Stimulated activated CD4-positive, alpha-beta T cell treated with anti-CD3 and anti-CD28 coated beads, Interleukin-4, amount 100 ng/mL, for 4 hours (primary cell): ENCODE results near the gene FAM81A.
A peak's percentile ranks its signal among the peaks of the same experiment; 100 is the strongest.
"Not testable (repeated sequence)": the region's sequence is repeated elsewhere in the genome, so short reads cannot be mapped to it uniquely, and the experiment has no call there.

ENCODE experiments used
- DNase-seq, 2 experiments: peaks; one replicate each; pipeline ENCODE4 v3.0.0-alpha.2; 2020

Gene FAM81A

DNA sequence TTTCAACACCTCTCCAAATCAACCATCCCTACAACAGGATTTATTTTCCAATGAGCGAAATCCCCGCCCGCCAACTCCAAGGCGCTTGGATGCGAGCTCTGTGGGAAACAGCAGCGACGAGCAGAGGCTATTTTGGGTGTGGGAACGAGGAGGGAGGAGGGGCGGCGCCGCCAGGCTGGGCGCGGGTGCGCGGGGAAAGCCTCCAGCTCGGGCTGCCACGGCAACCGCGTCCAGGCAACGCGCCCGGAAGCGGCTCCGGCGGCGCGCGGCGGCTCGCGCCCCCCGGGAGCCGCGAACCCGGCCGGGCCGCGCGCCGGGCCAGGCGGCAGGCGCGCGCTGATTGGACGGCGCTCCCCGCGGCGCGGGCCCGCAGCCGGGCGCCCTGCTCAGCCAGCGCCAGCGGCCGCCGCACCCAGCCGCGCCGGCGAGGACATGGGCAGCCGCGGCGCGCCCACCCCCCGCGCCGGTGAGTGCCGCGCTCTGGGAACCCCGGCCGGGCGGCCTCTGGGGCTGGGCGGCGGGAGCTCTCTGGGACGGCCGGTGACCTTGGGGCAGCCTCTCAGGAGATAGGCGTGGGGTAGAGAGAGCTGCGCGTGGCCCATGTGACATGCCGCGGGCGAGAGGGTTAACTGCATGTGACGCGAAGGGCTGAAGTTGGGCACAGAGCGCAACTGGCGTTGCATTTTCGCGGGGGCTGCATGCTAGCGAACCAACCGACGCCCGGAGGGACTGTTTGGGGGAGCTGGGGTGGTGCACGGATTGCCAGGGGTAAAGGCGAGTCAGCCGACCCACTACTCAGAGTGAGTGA is at the start of gene FAM81A:
FAM81A (plus strand) TSS at position 370 of the 808 bp plus-strand sequence. CDS start 20,441 bp downstream, outside the sequence.
- DNase-seq = peak; percentile 34 to 38

DNA sequence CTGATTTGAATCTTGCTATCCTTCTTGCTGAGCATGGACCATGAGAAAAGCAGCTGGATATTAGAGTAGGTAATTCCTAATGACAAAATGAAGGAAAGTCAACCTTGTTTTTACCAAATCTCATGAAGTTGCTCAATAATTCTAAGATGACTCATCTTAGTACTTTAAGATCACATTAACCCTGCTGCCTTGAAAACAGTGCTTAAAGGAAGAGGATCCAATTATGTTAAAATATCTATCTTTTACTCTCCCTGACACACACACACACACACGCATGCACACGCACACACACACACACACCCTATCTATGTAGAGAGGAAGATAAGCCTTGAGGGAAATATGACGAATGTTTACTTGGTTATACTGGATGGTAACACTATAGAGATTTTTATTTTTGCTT is 49.3 kb upstream of the FAM81A start:
- DNase-seq = no peak

DNA sequence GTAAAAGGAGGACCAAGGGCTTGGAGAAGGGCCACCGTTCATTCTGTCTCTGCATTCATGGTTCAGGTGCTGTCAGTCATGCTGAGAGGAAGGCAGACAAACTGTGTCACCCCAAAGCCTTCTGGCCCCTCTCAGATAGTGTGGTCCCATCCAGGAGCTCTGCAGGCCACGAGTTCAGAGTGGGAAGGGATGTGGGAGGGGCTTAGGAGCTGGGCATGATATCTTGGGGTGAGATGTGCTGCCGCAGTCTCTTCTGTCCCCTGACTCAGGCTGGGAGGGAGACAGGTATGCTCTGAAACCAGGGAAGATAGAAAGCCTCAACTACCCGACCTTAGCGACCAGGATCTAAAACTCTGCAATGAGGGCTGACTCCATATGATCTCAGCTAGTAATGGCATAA is 45.7 kb upstream of the FAM81A start:
- no peak for DNase-seq

DNA sequence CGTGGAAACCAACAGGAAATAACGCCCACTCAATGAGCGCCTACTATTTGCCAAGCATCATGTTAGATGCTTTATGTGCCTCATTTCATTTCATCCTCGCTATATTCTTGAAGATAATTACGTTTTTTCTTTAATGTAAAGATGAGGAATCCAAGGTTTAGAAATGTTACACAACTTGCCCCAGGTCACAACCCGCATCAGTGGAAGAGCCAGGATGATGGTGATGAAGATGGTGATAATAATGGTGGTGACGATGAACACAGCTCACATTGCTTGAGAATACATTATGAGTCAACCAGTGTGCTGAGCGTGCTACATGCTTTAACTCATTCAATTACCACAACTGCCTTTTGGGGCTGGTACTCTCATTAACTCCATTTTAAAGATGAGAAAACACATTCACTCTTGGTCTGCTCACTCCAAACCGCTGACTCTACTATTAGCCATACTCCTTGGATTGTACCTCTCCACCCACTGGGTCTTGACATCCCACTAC is 43.8 kb upstream of the FAM81A start:
- no peak for DNase-seq

DNA sequence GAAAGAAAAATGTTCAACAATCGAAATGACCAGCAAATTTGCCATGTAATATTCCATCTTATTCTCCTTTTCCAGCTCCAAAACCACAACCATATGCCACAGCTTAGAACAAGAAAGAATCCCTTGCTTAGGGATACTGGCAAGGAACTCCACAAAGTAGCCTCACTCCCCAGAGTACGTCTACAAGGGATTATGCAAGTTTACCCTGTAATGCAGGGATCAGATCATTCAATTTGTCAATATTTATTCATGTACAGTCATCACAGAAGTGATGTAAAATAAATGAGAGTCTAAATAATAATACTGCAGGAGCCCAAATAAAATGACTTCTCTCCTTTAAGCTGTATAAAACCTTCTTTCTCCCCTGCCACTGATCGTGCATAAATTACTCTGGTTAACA is 41.8 kb upstream of the FAM81A start:
- no peak for DNase-seq

DNA sequence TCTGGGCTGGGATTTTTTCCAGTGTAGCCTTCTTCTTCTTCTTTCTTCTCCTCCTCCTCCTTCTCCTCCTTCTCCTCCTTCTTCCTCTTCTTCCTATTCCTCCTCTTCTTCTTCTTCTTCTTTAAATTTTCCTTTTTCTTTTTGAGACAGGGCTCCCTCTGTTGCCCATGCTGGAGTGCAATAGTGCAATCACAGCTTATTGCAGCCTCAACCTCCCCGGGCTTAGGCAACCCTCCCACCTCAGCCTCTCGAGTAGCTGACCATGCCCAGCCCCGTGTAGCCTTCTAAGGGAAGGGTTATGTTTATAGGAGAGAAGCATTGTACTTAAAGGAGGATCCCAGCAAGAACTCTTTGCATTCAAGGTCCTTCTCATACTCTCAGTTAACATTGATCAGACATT is 41.3 kb upstream of the FAM81A start:
- DNase-seq = no peak

DNA sequence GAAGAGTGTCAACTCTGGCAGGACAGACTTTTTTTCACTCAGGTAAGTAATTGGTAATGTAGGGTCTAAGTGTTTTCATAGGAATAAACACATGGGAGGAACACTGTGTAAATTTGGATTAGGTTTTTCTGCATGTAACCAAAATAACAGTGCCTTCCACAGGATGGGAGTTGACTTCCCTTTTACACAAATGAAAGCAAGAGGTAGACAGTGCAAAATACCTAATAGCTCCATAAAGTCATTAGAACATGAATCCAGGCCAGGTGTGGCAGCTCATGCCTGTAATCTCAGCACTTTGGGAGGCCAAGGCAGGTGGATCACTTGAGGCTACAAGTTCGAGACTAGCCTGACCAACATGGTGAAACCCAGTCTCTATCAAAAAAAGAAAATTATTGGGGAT is 39.8 kb upstream of the FAM81A start:
- DNase-seq = no peak

DNA sequence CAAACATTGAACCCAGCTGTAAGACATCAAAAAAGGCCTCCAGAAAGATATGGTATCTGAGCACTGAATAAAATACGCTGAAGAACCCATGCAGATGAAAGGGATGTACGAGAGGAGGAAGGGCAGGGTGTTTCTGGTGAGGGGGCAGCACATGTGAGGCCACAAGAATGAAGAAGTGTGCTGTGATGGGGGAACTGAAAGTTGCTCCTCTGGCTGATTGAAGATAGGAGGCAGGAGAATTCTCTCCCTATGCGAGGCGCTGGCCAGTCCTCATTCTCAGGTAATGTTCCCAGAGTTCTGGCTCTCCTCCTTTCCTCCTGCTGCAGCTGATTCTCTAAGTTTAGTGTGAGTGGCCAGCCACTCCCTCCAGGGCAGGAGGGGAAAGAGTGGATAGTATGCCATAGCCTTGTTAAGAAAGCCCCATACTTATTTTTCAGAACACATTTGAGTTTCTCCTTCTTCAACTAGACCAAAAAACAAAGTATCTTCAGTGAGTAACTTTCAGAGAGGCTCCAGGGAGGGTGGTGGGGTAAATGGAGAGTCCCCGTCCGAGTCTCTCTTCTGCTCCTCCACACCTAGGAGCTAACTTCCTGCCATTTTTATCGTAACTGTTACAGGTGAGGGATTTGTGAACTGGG is 38.4 kb upstream of the FAM81A start:
- DNase-seq = no peak

DNA sequence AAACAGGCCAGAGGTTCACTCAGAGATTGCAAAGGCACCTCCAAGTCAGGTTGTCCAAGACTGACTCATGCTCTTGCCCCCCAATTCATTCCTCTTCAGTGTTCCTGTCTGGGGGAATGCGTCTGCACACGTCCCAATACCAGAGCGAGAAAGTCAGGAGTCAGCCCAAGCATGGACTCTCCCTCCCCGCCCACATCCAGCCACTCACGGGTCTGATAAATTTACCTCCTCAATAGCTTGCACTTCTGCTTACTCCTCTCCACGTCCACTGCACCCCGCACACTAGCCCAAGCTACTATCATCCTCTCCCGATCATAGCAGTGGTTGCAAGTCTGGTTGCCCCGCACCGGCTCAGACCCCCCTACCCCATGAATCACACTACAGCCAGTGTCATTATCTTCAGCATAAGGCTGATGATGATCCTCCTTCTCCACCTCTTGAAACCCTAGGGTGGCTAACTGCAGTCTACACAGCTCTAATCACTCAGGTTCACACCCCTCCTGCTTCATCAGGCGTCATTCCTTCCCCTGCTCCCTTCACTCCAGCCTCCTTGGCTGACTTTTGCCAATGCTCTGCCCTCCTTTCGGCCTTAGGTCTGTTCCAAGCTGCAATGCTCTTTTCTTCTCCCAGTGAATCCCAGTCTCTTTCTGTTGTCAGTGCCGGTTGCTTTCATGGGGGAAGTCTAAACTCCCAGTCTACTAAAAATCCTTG is 37.7 kb upstream of the FAM81A start:
- DNase-seq = no peak

DNA sequence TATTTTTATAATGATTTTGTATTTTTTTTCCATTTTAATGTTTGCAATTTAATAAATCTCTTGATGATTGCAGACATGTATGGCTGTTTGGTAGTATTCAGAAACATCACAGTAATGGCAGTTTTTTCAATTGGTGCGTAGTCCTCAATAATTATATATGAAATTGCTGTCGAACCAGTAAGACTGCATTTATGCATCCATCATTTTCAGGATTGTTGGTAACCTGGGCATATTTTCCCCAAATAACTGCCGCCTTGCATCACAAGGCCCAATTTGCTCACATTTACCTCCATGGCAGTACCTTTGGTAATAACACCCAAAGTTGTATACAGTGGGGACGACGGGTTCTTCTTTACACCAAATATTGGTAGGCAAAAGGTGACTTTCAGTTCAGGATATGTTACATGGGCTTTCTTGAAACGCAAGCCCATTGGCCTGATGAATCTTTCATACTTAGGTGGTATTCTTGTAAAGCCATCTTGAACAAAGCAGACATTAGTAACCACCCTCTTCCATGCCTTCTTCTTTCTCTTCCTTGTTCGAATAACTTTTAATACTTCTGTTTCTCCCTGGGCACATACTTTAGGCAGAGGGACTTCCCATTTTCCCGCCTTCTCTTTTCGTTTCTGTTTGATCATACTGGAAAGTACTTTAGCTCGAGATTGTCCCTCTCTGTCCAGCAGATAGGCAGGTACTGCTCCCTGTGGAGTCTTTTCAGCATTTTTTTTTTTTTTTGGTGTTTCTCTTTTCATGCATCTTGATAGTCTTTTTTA is 36.7 kb upstream of the FAM81A start:
- not testable (repeated sequence) for DNase-seq

DNA sequence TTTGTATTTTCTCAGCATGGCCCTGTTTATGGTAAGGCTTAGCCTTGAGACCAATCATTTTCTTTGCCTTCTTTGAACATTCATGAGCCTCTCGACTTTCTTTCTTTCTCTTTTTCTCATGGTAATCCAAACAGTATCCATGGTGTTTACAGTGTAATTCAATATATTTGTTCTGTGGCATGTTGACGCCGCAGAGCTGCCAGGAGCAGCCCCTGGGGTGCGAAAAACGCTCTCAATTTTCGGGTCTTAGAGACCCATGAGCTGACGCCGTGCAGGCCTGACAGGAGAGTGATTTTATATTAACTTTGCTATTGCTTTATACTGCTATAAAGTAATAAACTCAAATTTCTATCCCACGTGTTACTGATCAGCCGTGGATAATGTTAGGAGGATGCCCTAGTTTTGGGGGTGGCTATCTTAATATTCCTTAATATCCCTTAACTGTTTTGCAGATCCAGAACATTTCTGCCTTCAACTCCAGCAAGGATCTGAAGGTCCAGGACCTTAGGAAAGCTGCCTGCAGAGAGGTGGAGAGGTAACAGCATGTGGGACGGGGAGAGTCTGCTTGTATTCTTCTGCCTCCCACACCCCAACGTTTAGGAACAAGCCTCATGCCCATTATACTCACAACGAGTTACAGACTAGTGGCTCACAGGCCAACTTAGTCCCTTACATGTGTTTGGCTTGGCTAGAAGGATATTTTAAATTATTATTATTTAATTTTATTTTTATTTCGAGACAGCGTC is 36.0 kb upstream of the FAM81A start:
- DNase-seq = no peak

DNA sequence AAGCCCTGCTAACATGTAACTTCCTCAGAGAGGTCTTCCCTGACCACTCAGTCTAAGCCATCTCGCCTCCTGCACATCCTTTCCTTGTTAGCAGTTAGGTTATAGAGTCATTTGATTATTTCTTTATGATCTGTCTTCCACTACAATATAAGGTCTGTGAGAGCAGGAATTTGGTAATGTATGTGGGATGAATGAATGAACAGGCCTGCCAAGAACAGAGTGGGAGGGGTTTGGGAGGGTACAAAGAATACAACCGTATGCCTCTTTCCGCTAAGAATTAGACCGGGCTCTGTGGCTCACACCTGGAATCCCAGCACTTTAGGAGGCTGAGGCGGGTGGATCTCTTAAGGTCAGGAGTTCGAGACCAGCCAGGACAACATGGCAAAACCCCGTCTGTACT is 32.9 kb upstream of the FAM81A start:
- DNase-seq = no peak

DNA sequence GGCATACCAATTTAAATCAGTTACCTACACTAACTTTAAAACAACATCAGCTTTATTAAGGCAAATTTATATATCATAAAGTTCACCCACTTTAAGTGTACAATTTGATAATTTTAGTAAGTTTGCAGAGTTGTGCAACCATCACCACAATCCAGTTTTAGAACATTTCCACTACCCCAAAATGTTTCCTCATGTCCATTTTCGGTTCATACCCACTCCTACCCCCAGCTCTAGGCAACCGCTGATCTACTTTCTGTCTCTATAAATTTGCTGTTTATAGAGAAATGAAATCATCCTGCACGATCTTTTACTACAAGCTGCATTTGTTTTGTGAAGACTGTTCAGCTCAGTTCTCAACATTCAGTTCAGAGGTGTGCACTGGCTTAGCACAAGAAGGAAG is 31.5 kb upstream of the FAM81A start:
- DNase-seq = no peak

DNA sequence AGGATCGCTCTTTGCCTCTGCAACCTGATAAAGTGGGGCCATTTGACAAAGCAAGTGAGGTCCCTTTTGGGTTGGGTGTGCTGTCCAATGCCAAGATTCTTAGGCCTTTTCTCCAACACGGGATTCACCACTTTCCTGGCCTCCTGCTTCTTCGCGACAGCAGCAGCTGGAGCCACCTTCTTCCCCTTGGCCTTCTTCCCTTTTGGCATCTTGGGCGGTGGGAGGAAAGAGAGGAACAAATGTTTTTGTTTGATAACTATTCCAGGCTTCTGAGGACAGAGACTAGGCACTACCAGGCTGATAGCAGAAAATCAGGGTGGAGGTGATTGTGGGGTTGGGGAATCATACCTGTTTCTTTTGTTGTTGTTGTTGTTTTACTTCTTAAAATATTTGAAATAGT is 30.0 kb upstream of the FAM81A start:
- no peak for DNase-seq

DNA sequence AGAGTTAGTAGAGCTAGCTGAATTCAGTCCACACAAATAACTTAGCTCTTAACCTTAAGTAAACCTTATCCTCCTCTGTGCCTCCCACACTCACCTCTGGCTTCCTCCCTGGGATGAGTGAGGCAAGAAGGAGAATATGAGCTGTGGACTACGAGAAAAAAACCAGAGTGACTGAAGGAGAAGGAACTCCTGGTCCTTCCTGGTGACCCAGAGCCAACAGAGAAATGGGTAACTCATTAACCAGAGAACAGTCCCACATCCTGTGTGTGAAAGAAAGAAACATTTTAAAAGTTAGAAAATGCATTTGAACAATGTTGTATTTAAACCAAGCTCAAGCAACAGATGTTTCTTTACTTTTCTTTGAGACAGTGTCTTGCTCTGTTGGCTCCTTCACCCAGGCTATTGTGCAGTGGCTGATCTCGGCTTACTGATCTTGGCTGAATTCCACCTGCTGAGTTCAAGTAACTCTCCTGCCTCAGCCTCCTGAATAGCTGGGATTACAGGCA is 27.5 kb upstream of the FAM81A start:
- DNase-seq = no peak

DNA sequence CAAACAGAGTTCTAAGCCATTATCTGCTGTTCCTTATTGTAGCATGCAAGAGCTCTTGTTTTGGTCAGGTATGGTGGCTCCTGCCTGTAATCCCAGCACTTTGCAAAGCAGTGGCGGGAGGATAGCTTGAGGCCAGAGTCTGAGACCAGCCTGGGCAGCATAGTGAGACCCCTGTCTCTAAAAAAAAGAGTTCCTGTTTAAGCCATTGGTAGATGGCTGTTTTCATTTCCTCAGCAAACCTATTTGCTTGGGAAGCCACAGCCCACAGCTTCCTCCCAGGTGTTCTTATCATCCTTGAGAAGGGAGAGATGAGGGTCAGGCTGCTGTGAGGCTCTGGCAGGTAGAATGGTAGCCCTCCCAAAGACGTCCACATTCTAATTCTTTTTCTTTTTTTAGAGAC is 24.4 kb upstream of the FAM81A start:
- DNase-seq = no peak

DNA sequence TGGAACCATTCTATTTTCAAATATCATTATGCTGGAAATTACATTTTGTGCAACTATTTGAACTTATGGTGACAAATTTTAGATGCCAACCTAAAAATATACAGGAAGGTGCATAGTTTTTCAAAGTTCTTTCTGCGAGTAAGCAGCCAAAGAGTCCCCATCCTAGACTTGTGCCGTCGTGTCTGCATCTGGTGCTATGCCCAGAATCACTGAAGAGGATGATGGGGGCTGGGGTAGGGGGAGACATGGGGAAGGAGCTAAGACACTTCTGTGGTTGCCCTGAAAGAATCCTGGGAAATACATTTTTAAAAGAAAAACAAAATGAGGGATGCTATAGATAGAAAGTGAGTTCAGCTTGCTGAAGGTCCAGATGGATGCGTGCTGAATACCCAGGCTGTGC is 21.2 kb upstream of the FAM81A start:
- DNase-seq = no peak

DNA sequence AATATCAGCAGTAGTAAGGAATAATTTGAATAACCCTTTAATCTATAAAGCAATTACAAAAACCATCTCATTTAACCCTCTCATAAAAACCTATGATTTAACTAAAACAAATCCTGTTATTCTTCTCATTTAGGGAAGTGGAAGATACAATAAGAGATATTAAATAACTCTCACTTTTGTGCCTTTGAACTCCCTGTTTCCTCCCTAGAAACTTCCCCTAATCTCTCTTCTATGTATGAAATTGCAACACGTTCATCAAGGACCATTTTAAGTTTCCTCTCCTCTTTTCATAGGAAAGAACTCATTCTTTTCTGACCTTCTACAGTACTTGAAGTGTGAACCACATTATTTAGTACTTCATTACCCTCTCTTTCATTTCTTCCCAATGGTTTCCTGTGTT is 18.8 kb upstream of the FAM81A start:
- no peak for DNase-seq

DNA sequence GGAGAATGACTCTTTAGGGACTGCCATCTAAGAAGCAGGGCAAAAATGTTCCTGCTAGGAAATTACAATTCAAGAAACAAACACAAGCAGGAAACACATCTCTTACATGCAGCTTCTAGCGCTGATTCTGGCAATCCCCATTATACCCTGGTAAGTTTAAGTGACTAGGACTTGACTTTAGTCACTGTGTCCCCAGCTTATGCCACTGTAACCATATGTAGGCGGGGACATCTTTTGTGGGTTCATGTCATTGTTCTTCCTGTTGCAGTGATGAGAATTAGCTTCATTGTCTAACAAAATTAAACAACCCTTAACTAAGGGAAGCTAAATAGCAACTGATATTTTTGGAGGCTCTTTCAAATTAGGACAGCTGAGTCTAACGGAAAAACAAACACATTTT is 17.9 kb upstream of the FAM81A start:
- DNase-seq = no peak

DNA sequence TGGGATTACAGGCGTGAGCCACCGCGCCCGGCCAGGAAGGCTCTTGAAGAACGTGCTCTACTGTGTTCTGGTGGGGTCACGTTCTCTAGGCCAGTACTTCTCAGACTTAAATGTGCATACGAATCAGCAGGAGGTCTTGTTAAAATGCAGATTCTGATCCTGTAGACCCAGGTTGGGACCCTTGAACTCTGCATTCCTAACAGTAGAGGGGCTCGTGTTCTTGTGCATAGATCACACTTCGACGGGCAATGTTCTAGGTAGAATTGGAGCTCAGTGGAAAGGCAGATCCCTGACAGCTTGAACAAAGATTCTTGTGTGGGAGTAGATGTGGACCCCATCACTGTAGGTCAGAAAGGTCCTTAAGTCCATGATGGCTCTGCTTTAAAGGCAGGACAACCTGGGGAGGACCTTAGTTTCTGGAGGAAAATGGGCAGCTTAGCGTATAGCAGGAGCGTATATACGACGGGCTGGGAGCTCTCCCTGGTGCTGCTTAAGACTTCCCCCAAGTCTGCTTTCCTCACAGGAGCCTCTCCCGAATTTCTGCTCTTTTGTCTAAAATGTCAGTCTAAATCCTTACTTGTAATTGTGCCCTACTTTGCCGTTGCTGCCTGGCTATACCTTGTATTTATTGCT is 16.9 kb upstream of the FAM81A start:
- no peak for DNase-seq

DNA sequence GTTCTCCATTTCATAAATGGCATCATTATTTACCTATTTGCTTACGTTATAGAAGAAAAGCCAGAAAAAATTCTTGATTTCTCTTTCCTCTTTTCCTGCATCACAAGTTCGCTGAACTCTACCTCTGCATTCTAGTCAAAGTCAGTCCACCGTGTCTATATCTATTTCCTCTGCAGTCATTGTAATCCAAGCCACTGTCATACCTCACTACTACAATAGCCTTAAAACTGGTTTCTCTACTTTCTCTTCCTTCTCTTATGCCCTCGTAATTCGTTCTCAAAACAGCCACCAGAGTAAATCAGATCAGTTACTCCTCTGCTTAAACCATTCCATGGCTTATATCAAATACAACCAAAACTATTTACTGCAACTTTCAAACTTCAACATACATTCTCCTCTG is 13.4 kb upstream of the FAM81A start:
- DNase-seq = no peak

DNA sequence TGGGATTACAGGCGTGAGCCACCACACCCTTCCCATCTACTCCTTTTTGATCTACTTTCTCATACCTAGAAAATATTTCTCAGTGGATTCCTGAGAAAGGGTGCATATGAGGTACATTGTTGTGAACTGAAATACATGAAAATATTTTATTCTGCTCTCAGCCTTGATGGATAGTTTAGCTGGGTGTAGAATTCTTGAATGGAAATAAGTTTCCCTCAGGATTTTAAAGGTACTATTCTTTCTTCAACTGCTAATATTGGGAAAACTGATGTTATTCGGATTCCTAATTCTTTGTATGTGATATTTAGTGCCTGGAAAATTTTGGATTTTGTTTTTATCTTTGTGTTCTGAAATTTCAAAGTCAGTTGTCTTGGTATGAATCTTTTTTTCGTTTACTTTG is 9.1 kb upstream of the FAM81A start:
- not testable (repeated sequence) for DNase-seq
